ENCODE measurements around the gene TNFRSF14.

Gene TNFRSF14

DNA sequence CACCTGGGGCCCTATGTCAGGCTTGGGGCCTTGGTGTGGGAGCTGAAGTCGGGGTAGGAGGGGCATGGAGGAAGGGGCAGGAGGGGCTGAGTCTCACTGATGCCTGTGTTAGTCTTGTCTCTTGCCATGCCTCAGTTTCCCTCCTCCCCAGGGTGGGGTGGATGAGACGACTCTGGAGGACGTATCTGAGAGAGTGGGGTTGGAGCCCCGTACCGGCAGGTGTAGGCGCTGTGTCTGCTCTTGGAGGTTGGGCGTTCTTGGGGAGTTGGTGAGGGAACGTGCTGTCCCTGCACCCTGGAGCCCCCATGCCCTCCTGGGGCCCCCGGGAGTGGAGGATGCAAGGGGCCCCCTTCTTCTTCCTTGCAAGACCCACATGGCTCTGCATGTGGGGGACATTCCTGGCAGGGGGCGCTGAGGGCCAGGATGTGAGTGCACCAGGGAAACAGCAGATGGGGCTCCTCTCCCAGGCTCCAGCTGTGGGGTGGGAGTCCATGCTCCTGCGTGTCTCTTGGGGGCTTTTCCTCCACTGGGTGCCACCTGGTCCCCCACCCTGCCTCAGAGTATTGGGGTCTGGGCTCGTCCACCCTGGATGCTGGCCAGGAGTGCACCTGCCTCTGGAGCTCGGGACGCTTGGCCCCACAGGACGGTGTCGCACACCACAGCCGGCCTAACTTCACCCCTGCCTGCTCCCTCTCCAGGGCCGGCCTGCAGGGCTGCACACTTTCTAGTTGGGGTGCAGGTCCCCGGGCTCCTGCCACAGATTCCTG is 1.4 kb upstream of the TNFRSF14 start:
- intact Hi-C loops (cut with DNase I; ENCODE audit: low total_unique reads), result loop anchor here (5.0 kb wide), 2 partner anchors 33 to 163 kb away; partner anchors contain the start of genes MORN1 and RER1
- H3K27ac ChIP-seq, result peak overlapping the region; percentile 76 to 78
- H3K9me3 ChIP-seq, result no peaks in the 10 kb centered on the region
- peak overlapping the region in 1 of 2 donors; percentile 62 for H3K4me3 ChIP-seq
- peaks cover 0 to 18% (median 5%) of the 10 kb centered on the region in 3 donors for H3K36me3 ChIP-seq
- H3K27me3 ChIP-seq, result no peaks in the 10 kb centered on the region
- peaks cover 0 to 37% (median 22%) of the 10 kb centered on the region in 4 donors for H3K4me1 ChIP-seq
- TF ChIP-seq, protein P1, sequence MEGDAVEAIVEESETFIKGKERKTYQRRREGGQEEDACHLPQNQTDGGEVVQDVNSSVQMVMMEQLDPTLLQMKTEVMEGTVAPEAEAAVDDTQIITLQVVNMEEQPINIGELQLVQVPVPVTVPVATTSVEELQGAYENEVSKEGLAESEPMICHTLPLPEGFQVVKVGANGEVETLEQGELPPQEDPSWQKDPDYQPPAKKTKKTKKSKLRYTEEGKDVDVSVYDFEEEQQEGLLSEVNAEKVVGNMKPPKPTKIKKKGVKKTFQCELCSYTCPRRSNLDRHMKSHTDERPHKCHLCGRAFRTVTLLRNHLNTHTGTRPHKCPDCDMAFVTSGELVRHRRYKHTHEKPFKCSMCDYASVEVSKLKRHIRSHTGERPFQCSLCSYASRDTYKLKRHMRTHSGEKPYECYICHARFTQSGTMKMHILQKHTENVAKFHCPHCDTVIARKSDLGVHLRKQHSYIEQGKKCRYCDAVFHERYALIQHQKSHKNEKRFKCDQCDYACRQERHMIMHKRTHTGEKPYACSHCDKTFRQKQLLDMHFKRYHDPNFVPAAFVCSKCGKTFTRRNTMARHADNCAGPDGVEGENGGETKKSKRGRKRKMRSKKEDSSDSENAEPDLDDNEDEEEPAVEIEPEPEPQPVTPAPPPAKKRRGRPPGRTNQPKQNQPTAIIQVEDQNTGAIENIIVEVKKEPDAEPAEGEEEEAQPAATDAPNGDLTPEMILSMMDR (IDR thresholded peaks at IDR 0.05), result no peak
- no peak for DNase-seq

DNA sequence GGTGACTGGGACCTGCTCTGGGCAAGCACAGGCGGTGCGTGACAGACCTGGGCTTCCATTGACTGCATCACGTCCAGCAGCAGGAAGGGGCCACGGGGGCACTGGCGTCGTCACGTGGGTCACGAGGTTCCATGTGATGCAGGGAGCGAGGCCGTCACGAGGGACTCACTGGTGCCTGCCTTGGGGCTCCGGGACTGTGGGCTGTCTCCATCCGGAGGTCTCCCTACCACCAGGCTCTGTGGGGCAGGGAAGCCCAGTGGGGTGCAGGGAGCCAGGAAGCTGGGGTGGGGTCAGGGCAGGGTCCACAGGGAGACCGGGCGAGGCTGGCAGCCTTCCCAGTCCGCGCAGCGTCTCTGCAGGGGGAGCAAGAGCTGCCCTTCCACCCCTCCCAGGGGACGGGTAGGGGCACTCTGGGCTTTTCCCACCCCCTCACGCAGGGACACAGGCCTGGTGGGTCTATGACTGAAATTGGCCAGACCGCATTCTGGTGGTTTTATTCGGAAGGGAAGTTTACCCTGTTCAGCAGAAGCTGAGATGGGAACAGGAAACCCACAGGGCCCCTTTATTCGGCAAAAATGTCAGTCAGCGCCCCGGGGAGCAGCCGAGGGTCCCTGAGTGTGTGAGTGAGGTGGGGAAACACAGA is 416 bp upstream of the TNFRSF14 start:
- TF ChIP-seq, protein P1 (IDR thresholded peaks at IDR 0.05), result no peak
- DNase-seq, result peak; percentile 94 to 96
- intact Hi-C loops (cut with DNase I; ENCODE audit: low total_unique reads), result loop anchor here (5.0 kb wide), 2 partner anchors 33 to 163 kb away; partner anchors contain the start of genes MORN1 and RER1
- Histone ChIP-seq H3K27ac (peak overlapping the region; percentile 76 to 78), H3K4me1 (peaks cover 0 to 35% (median 22%) of the 10 kb centered on the region in 4 donors), H3K27me3 (no peaks in the 10 kb centered on the region), H3K9me3 (no peaks in the 10 kb centered on the region), H3K4me3 (peak overlapping the region; percentile 62), H3K36me3 (peaks cover 0 to 28% (median 15%) of the 10 kb centered on the region in 3 donors)

DNA sequence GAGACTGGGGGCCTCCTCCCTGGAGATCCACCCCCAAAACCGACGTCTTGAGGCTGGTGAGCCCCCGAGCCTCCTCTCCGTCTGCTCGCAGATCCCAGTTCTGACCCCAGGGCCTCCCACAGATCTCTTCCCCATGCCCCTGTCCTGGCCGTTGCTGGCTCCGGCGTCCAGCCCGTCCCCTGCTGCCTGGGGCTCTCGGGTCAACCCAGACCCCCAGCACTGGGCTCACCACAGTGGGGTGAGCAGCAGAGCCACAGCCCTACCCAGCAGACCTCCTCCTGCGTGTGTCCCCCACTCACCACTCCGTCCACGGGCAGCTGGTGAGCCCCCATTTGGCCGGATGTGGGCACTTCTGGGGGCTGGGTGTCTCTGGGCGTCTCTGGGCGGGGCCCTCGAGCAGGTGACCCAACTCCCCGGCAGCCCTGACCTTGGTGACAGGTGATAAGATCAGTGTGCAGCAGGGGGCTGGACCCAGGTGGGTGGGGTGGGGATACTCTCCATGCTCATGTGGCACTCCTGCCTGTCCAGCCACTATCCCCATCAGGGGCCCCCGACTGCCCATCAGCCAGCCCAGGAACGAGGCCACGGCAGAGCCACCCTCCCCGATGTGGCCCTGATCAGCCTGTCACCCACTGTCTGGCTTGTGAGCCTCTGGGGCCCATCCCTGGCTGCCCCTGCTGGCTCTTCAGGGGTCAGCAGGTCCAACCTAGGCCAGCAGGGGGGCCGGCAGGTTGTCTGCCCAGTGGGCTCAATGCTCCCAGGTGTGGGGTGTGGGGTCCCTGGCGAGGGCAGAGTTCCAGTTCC is 709 bp downstream of the TNFRSF14 start:
- Histone ChIP-seq H3K36me3 (peaks cover 0 to 39% (median 23%) of the 10 kb centered on the region in 3 donors), H3K27me3 (no peaks in the 10 kb centered on the region), H3K4me1 (peaks cover 0 to 35% (median 22%) of the 10 kb centered on the region in 4 donors), H3K27ac (peak overlapping the region; percentile 76 to 78), H3K4me3 (peak overlapping the region; percentile 62), H3K9me3 (no peaks in the 10 kb centered on the region)
- TF ChIP-seq, protein P1 (IDR thresholded peaks at IDR 0.05), result no peak
- intact Hi-C loops (cut with DNase I; ENCODE audit: low total_unique reads), result loop anchor here (5.0 kb wide), 2 partner anchors 35 to 165 kb away; partner anchors contain the start of genes MORN1 and RER1
- DNase-seq, result no peak

DNA sequence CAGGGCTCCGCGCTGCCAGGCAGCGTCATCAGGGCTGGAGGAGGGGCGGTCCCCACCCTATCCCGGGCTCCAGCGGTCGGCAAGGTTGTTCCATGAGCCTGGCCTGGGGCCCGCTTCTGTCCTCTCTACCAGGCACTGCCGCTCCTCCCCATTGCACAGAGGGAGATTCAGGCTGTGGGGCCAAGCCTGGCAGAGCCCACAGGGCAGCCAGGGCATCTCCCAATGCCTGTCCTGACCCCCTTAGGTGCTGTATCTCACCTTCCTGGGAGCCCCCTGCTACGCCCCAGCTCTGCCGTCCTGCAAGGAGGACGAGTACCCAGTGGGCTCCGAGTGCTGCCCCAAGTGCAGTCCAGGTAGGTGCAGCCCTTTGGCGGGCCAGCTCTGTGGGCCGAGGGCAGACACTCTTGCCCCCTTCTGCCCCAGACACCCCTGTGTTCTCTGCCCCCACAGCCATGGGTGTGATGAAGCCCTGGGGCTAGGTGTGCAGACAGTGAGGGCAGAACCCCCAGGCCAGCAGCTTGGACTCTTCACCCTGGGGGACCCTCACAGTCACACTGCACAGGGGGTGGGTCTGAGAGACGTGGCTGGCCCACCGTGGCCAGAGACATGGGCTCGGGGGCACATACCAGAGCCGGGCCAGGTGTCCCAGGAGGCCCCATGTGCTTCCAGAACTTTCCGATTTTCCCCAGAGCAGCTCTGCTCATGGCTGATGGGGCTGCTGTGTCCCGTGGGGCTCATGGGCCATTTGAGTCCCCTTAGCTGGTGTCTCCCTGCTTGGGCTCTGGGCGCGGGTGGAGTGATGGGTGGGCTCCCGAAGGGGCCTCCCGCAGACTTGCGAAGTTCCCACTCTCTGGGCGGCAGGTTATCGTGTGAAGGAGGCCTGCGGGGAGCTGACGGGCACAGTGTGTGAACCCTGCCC is 1.6 kb downstream of the TNFRSF14 start:
- no peak for DNase-seq
- Histone ChIP-seq H3K4me3 (peak overlapping the region; percentile 62), H3K9me3 (no peaks in the 10 kb centered on the region), H3K27me3 (no peaks in the 10 kb centered on the region), H3K27ac (peak overlapping the region; percentile 76 to 78), H3K4me1 (peaks cover 0 to 35% (median 22%) of the 10 kb centered on the region in 4 donors), H3K36me3 (peaks cover 0 to 47% (median 27%) of the 10 kb centered on the region in 3 donors)
- intact Hi-C loops (cut with DNase I; ENCODE audit: low total_unique reads), result loop anchor here (5.0 kb wide), 2 partner anchors 35 to 165 kb away; partner anchors contain the start of genes MORN1 and RER1
- TF ChIP-seq, protein P1 (IDR thresholded peaks at IDR 0.05), result no peak

All from tibial artery (tissue), 4 donors.